Vagina (tissue), 2 donors: ENCODE data around the gene SLCO4C1.

Source experiments
- CTCF ChIP-seq, 3 experiments: fragments of 450-650 bp in 2 of 3; fragments of 200-600 bp in 1 of 3; sonication (generic) in 1 of 3; IDR thresholded peaks; one replicate each; pipeline ENCODE4 v1.5.1; 2017 to 2019; ENCODE audit warnings: antibody characterized with exemption in 3 of 3, mild to moderate bottlenecking in 2 of 3, moderate library complexity in 2 of 3
- POLR2A ChIP-seq, 2 donors: fragments of 450-650 bp; IDR thresholded peaks; one replicate each; pipeline ENCODE4 v1.6.1; 2017; ENCODE audit warnings: antibody characterized with exemption in 2 of 2, mild to moderate bottlenecking in 2 of 2, moderate library complexity in 2 of 2

GRCh38 chr5:102314328-102314727, 18.2 kb upstream of the SLCO4C1 start:
- TF ChIP-seq CTCF (IDR thresholded peaks at IDR 0.05) (no peak), POLR2A (IDR thresholded peaks at IDR 0.05) (no peak)
